Calu3 (cell line): ENCODE results near the gene WDR64. TPM values are rescaled to one million over a fixed set of nuclear protein-coding genes. Genes with fewer than 3 reads are reported as not detected.

Source experiments
- BruUV-seq: library from RNA; stranded (reverse); fragments of 400-500 nt; replicated peaks from 2 replicates; lab custom pipeline; 2021; lab: Mats Ljungman, UMichigan
- CTCF ChIA-PET: fragments of 300-600 bp; sonication (Branson Sonifier 250); formaldehyde crosslinking; loops from one replicate; lab custom pipeline; 2022; ENCODE audit warnings: antibody characterized with exemption; lab: Charles Lee
- DNase-seq: peaks from one replicate; pipeline ENCODE4 v3.0.0; 2022
- H3K27ac Mint-ChIP-seq: one replicate; pipeline ENCODE4 v1.8.0; 2022; ENCODE audit warnings: mixed read lengths; ENCODE audit not compliant: unreplicated experiment
- H3K27me3 Mint-ChIP-seq: one replicate; pipeline ENCODE4 v1.8.0; 2022; ENCODE audit warnings: mixed read lengths; ENCODE audit not compliant: unreplicated experiment
- H3K36me3 Mint-ChIP-seq: one replicate; pipeline ENCODE4 v1.8.0; 2022; ENCODE audit warnings: mild to moderate bottlenecking, moderate library complexity, mixed read lengths; ENCODE audit not compliant: insufficient read depth, unreplicated experiment
- H3K4me1 Mint-ChIP-seq: one replicate; pipeline ENCODE4 v1.8.0; 2022; ENCODE audit warnings: mild to moderate bottlenecking, low read depth, mixed read lengths; ENCODE audit not compliant: unreplicated experiment
- H3K4me3 Mint-ChIP-seq: one replicate; pipeline ENCODE4 v1.8.0; 2022; ENCODE audit warnings: mild to moderate bottlenecking, low read depth, moderate library complexity, mixed read lengths; ENCODE audit not compliant: unreplicated experiment
- H3K9me3 Mint-ChIP-seq: one replicate; pipeline ENCODE4 v1.8.0; 2022; ENCODE audit warnings: low read depth, mixed read lengths; ENCODE audit not compliant: unreplicated experiment
- intact Hi-C: fragments of 100-400 bp; cut with micrococcal nuclease; formaldehyde crosslinking; loops from one replicate; pipeline ENCODE4 v1.10.0; 2022; ENCODE audit not compliant: unreplicated experiment
- total RNA-seq: library from RNA; stranded (reverse); gene quantifications from 2 replicates; pipeline ENCODE4 v1.2.3, GENCODE V29; 2022
- TF ChIP-seq, protein P1 (sequence below): fragments of 200-600 bp; IDR thresholded peaks from one replicate; pipeline ENCODE4 v1.8.0; 2022; ENCODE audit warnings: antibody characterized with exemption; ENCODE audit not compliant: unreplicated experiment

Gene WDR64
- total RNA-seq, 1 experiment from 2014 or later = not detected

DNA sequence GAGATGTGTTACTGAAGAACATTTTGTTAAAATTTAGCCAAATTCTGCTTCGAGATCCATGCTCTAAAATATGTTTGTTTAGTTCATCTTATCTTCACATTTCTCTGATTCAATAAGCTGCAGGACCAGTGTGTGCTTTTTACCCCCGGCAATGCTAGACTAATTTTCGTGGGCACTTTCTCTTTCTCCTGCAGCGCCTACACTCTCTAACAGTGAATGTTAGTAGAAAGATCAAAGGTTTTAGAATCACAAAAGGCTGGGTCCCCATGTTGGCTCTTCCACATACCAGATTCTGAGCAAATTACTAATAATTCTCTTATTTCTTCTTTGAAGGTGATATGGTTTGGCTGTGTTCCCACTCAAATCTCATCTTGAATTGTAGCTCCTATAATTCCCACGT is 20.4 kb upstream of the WDR64 start:
- Mint-ChIP-seq H3K36me3 (peaks cover 6% of the 10 kb centered on the region), H3K27ac (no peak overlapping the region), H3K9me3 (no peaks in the 10 kb centered on the region), H3K4me3 (no peak overlapping the region), H3K27me3 (no peaks in the 10 kb centered on the region), H3K4me1 (peaks cover 11% of the 10 kb centered on the region)
- CTCF ChIA-PET = no interaction called here
- no TSS peak for BruUV-seq
- TF ChIP-seq, protein P1, sequence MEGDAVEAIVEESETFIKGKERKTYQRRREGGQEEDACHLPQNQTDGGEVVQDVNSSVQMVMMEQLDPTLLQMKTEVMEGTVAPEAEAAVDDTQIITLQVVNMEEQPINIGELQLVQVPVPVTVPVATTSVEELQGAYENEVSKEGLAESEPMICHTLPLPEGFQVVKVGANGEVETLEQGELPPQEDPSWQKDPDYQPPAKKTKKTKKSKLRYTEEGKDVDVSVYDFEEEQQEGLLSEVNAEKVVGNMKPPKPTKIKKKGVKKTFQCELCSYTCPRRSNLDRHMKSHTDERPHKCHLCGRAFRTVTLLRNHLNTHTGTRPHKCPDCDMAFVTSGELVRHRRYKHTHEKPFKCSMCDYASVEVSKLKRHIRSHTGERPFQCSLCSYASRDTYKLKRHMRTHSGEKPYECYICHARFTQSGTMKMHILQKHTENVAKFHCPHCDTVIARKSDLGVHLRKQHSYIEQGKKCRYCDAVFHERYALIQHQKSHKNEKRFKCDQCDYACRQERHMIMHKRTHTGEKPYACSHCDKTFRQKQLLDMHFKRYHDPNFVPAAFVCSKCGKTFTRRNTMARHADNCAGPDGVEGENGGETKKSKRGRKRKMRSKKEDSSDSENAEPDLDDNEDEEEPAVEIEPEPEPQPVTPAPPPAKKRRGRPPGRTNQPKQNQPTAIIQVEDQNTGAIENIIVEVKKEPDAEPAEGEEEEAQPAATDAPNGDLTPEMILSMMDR = no peak
- intact Hi-C loops = no loop called here
- DNase-seq = no peak

DNA sequence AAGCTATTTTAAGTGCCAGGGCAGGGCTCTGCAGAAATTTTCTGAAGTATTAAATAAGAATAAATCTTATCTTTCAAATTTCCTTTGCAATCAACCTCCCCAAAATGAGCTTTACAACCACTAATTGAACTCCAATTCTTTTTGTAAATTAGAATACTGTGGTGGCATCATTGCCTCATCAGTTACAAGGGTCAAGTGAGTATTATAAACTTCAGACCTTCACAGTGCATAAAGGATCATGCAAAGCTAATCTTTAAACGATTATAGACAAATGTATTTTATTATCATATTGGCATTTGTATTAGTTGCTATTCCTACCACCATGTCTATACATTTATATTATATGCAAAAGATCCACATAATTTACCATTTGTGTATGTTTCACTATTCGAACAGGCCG is 19.1 kb upstream of the WDR64 start:
- BruUV-seq = no TSS peak
- peaks cover 6% of the 10 kb centered on the region for H3K36me3 Mint-ChIP-seq
- CTCF ChIA-PET = no interaction called here

DNA sequence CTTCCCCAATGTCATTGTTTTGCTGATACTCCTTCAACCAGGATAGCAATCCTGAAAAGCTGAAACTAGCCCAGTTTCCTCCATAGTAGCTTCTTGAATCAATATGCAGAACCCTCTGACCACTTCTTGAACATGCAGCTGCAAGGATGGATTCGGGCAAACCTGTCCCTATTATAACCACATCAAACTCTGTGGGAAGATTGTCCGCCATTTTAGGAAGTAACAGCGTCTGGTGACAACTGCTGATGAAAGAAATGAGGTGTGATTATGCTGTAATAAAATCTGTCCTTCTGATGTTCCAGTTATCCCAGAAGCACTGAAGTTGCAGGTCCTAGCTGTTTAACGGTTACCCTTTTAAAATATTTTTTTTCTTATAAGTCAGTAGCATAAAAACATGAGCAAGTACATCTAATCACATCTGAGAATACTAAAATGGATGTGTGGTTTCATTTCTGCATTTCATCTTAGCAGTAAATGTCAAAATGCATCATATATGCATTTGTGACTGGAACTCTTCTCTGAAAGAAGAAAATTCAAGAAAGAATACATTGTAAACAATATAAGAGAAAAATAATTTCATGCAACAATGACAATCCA is 16.4 kb upstream of the WDR64 start:
- no TSS peak for BruUV-seq
- no peak for DNase-seq
- Mint-ChIP-seq H3K4me3 (no peak overlapping the region), H3K4me1 (peaks cover 39% of the 10 kb centered on the region), H3K27me3 (no peaks in the 10 kb centered on the region), H3K27ac (no peak overlapping the region), H3K9me3 (peaks cover 1% of the 10 kb centered on the region), H3K36me3 (peaks cover 28% of the 10 kb centered on the region)
- intact Hi-C loops = no loop called here
- CTCF ChIA-PET = no interaction called here
- TF ChIP-seq, protein P1 = no peak

More for the DNA sequence above, 19.1 kb upstream of the WDR64 start:
- Mint-ChIP-seq H3K4me1 (peaks cover 22% of the 10 kb centered on the region), H3K9me3 (no peaks in the 10 kb centered on the region), H3K27ac (no peak overlapping the region), H3K27me3 (no peaks in the 10 kb centered on the region), H3K4me3 (no peak overlapping the region)
- TF ChIP-seq, protein P1 = no peak
- DNase-seq = no peak
- intact Hi-C loops = no loop called here

DNA sequence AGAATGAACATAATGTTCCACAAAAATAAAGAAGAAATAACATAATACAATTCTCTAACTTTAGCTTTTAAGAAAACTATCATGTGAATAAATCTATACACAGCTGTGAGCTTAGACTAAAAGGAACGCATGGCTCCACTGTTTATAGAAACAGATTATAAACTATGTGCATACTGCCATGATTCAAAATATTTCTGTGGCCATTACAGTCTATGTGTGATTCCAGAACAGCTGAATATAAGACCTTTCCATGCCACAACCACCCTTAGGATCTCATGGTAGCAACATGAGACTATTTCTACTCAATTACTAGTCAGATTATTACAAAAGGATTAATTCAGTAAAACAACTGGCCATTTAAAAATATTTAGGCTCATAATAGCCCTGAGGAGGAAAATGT is 15.8 kb upstream of the WDR64 start:
- H3K36me3 Mint-ChIP-seq = peaks cover 34% of the 10 kb centered on the region
- no peaks in the 10 kb centered on the region for H3K27me3 Mint-ChIP-seq
- intact Hi-C loops = no loop called here
- TF ChIP-seq, protein P1 = no peak
- H3K9me3 Mint-ChIP-seq = peaks cover 2% of the 10 kb centered on the region
- peaks cover 45% of the 10 kb centered on the region for H3K4me1 Mint-ChIP-seq
- CTCF ChIA-PET = no interaction called here
- no peak overlapping the region for H3K27ac Mint-ChIP-seq
- no TSS peak for BruUV-seq
- H3K4me3 Mint-ChIP-seq = no peak overlapping the region
- no peak for DNase-seq
